ENCODE results near the gene NAALADL1.
"Not testable (repeated sequence)": the region's sequence is repeated elsewhere in the genome, so short reads cannot be mapped to it uniquely, and the experiment has no call there.

Gene NAALADL1

GRCh38 chr11:65013130-65013887, 45.0 kb downstream of the NAALADL1 start:
- peak; percentile 62 to 78 for DNase-seq

- DNase-seq: no peak
Observed at GRCh38 chr11:65008873-65009272, 49.5 kb downstream of the NAALADL1 start.

GRCh38 chr11:65008016-65008415, 50.3 kb downstream of the NAALADL1 start:
- no peak for DNase-seq

- DNase-seq: not testable (repeated sequence)
Observed at GRCh38 chr11:65003968-65004367, 54.4 kb downstream of the NAALADL1 start.

GRCh38 chr11:65003282-65003681, 55.1 kb downstream of the NAALADL1 start:
- DNase-seq: no peak

- no peak for DNase-seq
Observed at GRCh38 chr11:65002706-65003105, 55.6 kb downstream of the NAALADL1 start.

GRCh38 chr11:64999478-64999877, 58.9 kb downstream of the NAALADL1 start:
- no peak for DNase-seq

- DNase-seq: peak in 1 of 2 experiments; percentile 26
Observed at GRCh38 chr11:64998690-64999431, 59.5 kb downstream of the NAALADL1 start.

- peak in 1 of 2 experiments; percentile 18 for DNase-seq
Observed at GRCh38 chr11:64998141-64998540, 60.2 kb downstream of the NAALADL1 start.

GRCh38 chr11:64996710-64997380, 61.5 kb downstream of the NAALADL1 start, which contains the start of gene BATF2:
Gene BATF2, minus strand, starts transcription at chr11:64996971. Its CDS starts 57 bp downstream, at chr11:64996914.
- peak; percentile 21 to 56 for DNase-seq

GRCh38 chr11:64996327-64996709, 62.0 kb downstream of the NAALADL1 start:
- DNase-seq: no peak

Measured in NCI-H1930 (cell line).